Measurements from ENCODE around the gene ABHD3. TPM values are rescaled to one million over a fixed set of nuclear protein-coding genes. Genes with fewer than 3 reads are reported as not detected.
"Not testable (repeated sequence)": the region's sequence is repeated elsewhere in the genome, so short reads cannot be mapped to it uniquely, and the experiment has no call there.

Gene ABHD3
- total RNA-seq, 2 donors from 2014 or later, result 2.0 to 8.4 TPM

- no peak for DNase-seq (ENCODE audit: low spot score)
- Histone ChIP-seq H3K4me3 (no peak overlapping the region), H3K9me3 (no peaks in the 10 kb centered on the region), H3K27ac (no peak overlapping the region), H3K4me1 (no peaks in the 10 kb centered on the region), H3K36me3 (no peaks in the 10 kb centered on the region), H3K27me3 (no peaks in the 10 kb centered on the region)
- TF ChIP-seq CTCF (IDR thresholded peaks at IDR 0.05), result no peak
Observed at GRCh38 chr18:21650311-21650710, 54.3 kb downstream of the ABHD3 start.

GRCh38 chr18:21640375-21640774, 64.2 kb downstream of the ABHD3 start:
- H3K4me3 ChIP-seq; DNase-seq (ENCODE audit: low spot score): not testable (repeated sequence)

GRCh38 chr18:21638822-21639221, 65.8 kb downstream of the ABHD3 start:
- DNase-seq (ENCODE audit: low spot score), result no peak
- Histone ChIP-seq H3K9me3 (no peaks in the 10 kb centered on the region), H3K4me1 (no peaks in the 10 kb centered on the region), H3K4me3 (no peak overlapping the region), H3K36me3 (peaks cover 6% of the 10 kb centered on the region), H3K27ac (no peak overlapping the region), H3K27me3 (no peaks in the 10 kb centered on the region)
- no peak for TF ChIP-seq CTCF (IDR thresholded peaks at IDR 0.05)

More at GRCh38 chr18:21640375-21640774, 64.2 kb downstream of the ABHD3 start:
- H3K9me3 ChIP-seq, H3K27ac ChIP-seq, H3K36me3 ChIP-seq, H3K27me3 ChIP-seq, H3K4me1 ChIP-seq: not testable (repeated sequence)

GRCh38 chr18:21636769-21637168, 67.8 kb downstream of the ABHD3 start:
- no peak for TF ChIP-seq CTCF (IDR thresholded peaks at IDR 0.05)
- Histone ChIP-seq H3K27ac (no peak overlapping the region), H3K4me1 (no peaks in the 10 kb centered on the region), H3K9me3 (no peaks in the 10 kb centered on the region), H3K36me3 (peaks cover 6% of the 10 kb centered on the region), H3K4me3 (no peak overlapping the region), H3K27me3 (no peaks in the 10 kb centered on the region)
- no peak for DNase-seq (ENCODE audit: low spot score)

- TF ChIP-seq CTCF (IDR thresholded peaks at IDR 0.05), result no peak
Observed at GRCh38 chr18:21634588-21635199, 69.9 kb downstream of the ABHD3 start.

GRCh38 chr18:21632393-21632792, 72.2 kb downstream of the ABHD3 start:
- Histone ChIP-seq H3K27me3 (no peaks in the 10 kb centered on the region), H3K4me1 (no peaks in the 10 kb centered on the region), H3K27ac (no peak overlapping the region), H3K4me3 (no peak overlapping the region), H3K36me3 (peaks cover 17% of the 10 kb centered on the region), H3K9me3 (no peaks in the 10 kb centered on the region)
- TF ChIP-seq CTCF (IDR thresholded peaks at IDR 0.05), result no peak
- DNase-seq (ENCODE audit: low spot score), result no peak

More at GRCh38 chr18:21634588-21635199, 69.9 kb downstream of the ABHD3 start:
- Histone ChIP-seq H3K36me3 (peaks cover 10% of the 10 kb centered on the region), H3K9me3 (no peaks in the 10 kb centered on the region), H3K4me1 (no peaks in the 10 kb centered on the region), H3K4me3 (no peak overlapping the region), H3K27ac (no peak overlapping the region), H3K27me3 (no peaks in the 10 kb centered on the region)
- DNase-seq (ENCODE audit: low spot score), result no peak
